ENCODE measurements around the gene TNIK.

DNA sequence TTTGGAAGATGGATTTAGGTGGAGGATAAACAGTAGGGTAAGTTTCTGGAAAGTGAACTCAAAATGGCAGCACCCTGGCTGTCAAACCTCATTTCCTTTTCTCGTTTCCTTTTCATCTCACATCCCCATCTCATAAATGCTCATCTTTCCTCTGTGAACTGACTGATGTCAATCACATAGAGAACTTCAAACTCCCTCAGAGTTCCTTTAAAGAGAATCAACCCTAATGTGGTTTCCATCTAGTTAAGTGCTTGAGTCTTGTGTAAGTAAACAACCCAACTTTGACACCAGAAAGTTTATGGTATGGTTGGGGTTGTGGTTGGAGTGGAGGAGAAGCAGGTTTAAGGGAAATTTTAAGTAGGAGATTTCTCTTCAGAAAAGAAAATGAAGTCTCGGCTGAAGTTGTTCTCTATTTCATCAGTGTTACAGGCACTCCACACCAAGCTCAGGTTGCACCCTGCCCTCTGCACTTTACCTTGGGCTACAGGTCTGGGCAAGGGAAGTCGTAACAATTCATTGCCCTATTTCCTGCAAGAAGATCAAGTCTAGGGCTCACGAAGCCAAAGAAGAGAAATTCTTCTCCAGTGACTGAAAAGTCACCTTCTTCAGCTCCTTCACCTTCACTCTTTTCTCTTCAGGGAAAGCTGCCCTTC is 34.4 kb upstream of the TNIK start:
- TF ChIP-seq POLR2A (IDR thresholded peaks at IDR 0.05), result no peak
- TF ChIP-seq, protein P1, sequence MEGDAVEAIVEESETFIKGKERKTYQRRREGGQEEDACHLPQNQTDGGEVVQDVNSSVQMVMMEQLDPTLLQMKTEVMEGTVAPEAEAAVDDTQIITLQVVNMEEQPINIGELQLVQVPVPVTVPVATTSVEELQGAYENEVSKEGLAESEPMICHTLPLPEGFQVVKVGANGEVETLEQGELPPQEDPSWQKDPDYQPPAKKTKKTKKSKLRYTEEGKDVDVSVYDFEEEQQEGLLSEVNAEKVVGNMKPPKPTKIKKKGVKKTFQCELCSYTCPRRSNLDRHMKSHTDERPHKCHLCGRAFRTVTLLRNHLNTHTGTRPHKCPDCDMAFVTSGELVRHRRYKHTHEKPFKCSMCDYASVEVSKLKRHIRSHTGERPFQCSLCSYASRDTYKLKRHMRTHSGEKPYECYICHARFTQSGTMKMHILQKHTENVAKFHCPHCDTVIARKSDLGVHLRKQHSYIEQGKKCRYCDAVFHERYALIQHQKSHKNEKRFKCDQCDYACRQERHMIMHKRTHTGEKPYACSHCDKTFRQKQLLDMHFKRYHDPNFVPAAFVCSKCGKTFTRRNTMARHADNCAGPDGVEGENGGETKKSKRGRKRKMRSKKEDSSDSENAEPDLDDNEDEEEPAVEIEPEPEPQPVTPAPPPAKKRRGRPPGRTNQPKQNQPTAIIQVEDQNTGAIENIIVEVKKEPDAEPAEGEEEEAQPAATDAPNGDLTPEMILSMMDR (IDR thresholded peaks at IDR 0.05), result no peak
